Thyroid gland (tissue), 4 donors: ENCODE results near the gene ANO9.

Experiments
- POLR2A ChIP-seq, 2 donors: fragments of 450-650 bp; IDR thresholded peaks; one replicate each; pipeline ENCODE4 v1.6.1; 2017; ENCODE audit warnings: antibody characterized with exemption in 2 of 2, mild to moderate bottlenecking in 2 of 2, moderate library complexity in 1 of 2
- TF ChIP-seq, protein P1 (sequence below), 6 experiments: fragments of 200-600 bp in 3 of 6; fragments of 450-650 bp in 3 of 6; sonication (generic) in 3 of 6; IDR thresholded peaks; one replicate each; pipeline ENCODE4 v1.5.1; 2016 to 2019; ENCODE audit warnings: antibody characterized with exemption in 6 of 6, mild to moderate bottlenecking in 2 of 6, inconsistent platforms in 1 of 6, moderate library complexity in 1 of 6

DNA sequence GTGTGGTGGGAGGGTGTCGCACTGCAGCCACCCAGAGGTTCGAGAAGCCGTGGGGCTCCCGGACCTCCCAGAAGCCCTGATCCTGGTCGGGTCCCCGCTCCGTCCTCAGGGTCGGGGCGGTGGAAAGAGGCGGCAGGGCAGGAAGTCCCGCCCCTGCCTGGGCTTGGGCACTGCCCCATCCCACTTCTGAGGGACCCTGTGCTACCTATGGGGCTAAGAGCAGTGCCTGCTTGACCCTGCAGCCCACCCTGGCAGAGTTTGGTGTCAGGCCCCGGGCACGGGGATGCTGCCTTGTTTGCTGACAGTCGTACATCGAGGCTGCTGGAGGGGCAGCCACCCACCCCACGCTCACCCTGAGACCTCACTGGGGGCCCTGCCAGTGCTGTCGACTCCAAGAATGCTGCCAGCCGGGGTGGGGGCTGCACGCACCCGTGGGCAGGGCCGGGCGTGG lies 45.8 kb upstream of the ANO9 start:
- TF ChIP-seq, protein P1, sequence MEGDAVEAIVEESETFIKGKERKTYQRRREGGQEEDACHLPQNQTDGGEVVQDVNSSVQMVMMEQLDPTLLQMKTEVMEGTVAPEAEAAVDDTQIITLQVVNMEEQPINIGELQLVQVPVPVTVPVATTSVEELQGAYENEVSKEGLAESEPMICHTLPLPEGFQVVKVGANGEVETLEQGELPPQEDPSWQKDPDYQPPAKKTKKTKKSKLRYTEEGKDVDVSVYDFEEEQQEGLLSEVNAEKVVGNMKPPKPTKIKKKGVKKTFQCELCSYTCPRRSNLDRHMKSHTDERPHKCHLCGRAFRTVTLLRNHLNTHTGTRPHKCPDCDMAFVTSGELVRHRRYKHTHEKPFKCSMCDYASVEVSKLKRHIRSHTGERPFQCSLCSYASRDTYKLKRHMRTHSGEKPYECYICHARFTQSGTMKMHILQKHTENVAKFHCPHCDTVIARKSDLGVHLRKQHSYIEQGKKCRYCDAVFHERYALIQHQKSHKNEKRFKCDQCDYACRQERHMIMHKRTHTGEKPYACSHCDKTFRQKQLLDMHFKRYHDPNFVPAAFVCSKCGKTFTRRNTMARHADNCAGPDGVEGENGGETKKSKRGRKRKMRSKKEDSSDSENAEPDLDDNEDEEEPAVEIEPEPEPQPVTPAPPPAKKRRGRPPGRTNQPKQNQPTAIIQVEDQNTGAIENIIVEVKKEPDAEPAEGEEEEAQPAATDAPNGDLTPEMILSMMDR (IDR thresholded peaks at IDR 0.05) = no peak
- no peak for TF ChIP-seq POLR2A (IDR thresholded peaks at IDR 0.05)
